ENCODE data around the gene ERFL.
A peak's percentile ranks its signal among the peaks of the same experiment; 100 is the strongest.
"Not testable (repeated sequence)": the region's sequence is repeated elsewhere in the genome, so short reads cannot be mapped to it uniquely, and the experiment has no call there.

ERFL gene

DNA sequence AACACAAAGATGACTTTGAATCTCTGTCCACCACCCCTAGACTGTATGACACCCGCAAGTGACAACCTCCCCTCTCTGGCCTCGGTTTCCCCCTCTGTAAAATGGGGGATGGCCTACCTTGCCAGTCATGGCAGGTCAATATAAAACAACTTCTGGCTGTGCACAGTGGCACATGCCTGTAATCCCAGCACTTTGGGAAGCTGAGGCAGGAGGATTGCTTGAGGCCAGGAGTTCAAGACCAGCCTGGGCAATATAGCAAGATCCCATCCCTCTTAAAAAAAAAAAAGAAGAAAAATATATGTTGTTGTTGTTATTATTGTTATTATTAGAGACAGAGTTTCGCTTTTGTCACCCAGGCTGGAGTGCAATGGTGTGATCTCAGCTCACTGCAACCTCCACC is 52.3 kb downstream of the ERFL start:
- not testable (repeated sequence) for DNase-seq

DNA sequence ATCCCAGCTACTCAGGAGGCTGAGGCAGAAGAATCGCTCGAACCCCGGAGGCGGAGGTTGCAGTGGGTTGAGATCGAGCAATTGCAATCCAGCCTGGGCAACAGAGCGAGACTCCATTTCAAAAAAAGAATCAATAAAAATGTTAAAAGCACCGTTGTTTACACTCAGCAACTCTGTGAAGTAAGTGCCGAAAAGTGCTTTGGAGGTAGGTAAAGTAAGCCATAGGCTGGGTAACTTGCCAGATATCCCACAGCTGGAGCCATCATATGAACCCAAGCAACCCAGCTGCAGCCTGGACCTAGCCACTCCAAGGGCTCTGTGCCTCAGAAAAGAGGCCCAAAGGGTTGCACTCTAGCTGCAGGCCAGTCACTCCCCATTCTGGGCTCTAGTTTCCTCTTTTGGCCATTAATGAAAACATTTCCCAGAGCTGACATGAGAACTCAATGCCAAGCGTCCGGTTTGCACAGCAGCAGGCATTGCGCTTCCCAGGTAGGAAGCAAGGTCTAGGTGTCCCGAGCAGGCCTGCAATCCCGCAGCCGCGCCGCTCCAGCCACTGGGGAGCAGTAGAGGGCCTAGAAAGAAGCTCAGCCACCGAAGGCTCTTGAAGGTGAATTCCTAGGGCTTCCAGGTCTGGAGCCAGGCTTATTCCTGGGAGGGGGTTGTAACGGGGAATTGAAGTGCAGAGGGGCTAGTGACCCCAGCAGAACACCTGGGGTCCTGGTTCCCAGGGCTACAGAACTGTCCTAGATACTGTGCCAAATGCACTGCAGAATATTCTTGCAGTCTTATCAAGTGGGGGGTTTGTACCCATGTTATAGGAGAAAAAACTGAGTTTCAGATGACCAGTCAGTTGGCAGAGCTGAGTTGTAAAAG is 55.2 kb downstream of the ERFL start:
- DNase-seq = no peak

DNA sequence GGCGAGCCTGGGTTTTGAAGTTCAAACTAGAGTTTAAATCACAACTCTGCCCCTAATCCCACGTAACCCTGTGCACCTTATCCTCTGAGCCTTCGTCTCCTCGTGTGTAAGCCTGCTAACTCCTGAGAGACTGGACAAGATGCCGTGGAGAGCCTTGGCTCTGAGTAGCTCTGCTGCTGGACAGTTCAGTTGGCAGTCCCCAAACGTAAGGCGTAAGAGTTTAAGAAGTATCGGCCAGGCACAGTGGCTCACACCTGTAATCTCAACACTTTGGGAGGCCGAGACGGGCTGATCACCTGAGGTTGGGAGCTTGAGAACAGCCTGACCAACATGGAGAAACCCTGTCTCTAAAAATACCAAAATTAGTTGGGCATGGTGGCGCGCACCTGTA is 55.9 kb downstream of the ERFL start:
- DNase-seq = no peak

DNA sequence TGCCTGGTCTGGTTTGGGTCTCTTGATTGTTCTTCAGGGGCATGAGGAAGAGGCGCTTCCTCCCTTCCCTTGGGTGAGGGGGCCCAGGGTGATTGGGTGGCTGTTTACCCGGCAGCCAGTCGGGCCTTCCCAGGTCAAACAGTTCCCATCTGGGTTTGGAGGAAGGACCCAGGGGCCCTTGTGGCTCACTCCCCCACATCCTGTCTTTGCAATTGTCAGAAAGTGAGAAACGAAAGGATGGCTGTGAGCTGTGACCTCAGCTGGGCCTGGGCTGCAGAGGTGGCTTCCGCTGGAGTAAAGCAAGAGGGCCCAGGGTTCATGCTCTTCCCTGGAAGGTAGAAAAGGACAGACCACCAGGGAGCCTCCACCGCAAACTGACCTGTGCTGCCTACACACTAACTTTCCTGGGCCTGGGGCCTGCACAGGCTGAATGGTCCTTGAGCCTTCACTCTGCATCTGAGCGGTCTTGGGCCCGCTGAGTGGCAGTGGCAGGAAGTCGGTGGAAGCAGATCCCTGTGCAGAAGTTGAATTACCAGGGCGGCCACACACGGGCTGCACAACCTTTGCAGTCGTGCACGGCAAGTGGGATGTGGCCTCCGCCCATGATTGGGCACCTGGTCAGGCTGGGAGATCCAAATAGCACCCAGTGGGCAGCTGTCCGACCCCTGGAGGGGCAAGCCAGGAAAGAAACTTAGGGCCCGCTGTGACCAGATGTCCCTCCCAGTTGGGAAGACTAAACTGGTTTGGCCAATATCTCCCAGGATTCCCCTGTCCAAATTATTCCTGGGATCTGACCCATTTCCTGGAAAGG is 56.5 kb downstream of the ERFL start:
- DNase-seq = no peak

DNA sequence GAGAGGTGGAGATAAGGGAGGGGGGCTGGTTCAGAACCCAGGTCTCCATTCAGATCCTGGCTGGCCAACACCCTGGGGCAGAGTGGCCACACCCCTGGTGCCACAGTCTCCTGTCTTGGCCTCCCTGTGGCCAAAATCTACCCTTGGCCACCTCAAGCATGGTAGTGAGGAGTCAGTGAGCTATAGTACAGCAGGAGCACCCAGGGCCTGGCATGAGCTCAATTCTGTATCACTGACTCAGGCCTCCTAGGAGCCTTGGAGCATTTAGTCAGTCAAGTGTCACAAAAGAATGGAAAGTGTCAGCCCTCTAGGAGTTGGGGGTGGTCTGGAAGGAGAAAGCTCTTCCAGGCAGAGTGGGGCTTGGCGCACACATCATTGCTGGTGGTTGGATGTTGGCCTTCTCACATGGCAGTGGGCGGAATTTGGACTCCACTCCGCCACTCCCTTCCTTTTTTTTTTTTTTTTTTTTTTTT is 57.8 kb downstream of the ERFL start:
- no peak for DNase-seq

DNA sequence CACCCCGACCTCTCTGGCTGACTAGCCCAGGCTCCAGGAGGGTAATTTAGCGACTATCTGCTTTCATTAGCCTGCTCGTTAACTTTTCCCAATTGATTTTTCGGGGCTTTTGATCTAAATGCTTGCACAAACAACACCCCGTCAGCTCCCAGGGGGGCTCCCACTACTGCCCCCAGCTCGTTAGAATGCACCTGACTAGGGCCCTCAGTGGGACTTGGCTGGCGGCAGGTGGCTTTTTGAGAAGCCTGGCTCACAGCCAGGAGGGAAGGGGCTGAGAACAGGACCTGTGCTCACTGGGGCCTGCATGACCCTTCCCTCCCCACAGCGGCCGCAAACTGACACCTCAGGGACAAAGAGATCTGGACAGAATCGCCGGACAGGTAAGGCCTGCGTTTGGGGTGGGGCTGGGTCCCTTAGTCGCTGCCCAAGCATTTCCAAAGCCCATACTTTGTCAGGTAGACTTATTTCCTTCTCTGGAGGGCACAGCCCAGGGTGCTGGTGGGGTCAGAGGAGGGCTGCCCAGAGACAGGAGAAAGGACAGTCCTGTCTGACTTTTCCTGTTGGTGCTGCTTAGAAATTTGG is 58.8 kb downstream of the ERFL start:
- no peak for DNase-seq

DNA sequence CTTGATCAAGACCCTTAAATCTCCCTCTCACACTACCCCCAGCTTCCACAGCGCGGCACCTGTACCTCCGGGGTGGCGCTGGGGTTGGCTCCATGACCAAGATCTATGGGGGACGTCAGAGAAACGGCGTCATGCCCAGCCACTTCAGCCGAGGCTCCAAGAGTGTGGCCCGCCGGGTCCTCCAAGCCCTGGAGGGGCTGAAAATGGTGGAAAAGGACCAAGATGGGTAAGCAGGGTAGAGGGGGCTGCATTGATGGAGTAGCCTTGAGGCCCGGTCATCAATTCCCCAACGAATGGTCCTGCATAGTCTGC is 59.3 kb downstream of the ERFL start:
- DNase-seq = no peak

DNA sequence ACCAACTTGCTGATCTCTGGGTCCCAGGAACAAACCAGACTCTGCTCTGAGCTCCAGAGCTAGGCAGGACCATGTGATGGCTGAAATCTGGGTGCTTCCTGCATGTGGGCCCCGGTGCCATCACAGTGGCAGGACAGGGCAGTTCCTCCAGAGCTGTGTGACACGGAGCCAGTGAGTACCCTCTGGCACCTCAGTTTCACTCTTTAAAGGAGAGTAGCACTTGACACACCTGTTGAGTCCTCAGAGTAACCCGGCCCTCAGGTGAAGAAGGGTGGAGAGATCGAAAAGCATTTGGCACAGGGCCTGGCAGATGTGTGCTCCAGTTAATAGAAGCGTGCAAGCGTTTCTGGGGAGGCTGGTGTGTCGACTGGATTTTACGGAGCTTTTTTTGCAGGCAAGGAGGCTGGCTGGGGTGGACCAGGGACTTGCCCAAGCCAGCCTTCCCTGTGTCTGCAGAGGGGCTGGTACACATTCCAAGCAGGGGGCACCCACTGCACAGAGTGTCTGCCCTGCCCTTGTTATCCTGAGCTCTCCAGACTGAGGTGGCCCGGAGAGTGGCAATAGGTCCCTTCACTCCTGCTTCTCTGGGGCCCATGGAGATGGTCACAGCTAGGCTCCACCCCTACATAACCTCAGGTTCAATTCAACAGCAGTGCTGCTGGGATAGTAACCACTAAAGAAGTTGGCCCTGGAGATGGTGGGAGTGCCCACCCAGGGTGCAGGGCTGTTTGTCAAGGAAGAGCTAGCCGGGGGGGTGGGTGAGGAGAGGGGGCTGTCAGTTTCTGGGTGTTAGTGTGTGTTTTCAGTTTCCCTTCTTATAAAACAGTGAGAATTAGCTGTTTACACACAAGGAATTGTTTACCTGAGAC is 59.9 kb downstream of the ERFL start:
- DNase-seq = no peak

DNA sequence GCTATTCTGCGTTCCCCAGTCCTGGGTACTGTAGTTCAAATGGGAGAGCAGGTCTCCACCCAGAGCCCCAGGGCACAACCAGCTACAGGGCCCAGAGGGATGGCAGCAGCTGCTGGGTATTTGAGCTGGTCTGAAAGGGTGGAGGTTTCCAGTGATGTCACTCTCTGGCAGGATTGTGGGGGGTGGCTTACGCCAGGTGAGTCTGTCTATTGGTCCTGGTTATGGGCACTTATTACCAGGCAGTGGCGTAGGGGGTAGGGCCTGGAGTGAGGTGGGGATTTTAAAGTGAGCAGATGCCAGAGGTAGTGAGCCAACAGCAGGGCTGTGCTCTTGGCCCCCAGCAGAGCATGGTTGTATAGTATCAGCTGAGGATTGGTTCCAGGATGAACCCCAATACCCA is 62.0 kb downstream of the ERFL start:
- no peak for DNase-seq

DNA sequence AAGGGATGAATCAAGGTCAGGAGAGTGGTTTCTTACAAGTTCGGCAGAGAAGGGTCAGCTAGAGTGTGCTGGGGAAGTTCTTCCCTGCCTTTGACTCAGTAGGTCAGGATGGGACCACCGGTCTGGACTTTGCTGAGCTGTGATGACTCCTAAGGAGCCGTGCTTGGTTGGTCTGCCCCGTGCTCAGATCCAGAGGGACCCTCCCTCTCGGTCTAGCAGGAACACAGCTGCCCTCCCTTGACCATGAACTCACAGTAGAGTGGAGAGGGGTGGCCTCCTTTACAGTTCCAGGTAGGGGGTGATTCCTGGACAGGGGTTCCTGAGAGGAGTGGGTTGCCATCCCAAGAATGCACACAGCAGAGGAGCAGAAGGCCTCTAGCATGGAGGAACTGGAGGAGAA is 63.9 kb downstream of the ERFL start:
- no peak for DNase-seq

DNA sequence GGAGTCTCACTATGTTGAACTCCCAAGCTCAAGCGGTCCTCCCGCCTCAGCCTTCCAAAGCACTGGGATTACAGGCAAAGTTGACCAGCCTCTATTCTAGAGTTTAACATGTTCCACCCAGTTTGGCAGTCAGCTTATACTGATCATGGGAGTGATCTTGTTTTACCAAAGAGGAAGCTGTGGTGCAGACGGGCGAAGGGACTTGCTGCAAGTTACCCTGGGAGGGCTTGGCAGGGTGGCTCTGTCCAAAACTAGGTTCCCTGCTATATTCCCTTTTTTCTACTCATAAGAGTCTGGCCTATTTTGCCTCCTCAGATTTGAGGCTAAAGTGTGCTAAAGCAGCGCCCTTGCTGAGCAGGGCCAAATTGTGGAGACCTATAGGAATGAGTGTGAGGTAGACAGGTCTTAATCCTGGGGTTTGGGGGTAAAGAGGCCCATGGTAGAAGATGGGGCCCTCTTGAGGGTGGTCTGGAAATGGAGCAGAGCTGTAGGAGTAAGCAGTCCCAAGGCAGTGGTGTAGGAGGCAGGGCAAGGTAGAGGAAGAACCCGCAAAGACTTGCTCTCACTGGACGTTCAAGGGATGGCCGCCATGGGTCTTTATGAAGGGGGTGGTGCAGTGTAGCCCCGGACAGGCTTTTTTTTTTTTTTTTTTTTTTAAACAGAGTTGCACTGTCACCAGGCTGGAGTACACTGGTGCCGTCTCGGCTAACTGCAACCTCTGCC is 64.9 kb downstream of the ERFL start:
- no peak for DNase-seq

DNA sequence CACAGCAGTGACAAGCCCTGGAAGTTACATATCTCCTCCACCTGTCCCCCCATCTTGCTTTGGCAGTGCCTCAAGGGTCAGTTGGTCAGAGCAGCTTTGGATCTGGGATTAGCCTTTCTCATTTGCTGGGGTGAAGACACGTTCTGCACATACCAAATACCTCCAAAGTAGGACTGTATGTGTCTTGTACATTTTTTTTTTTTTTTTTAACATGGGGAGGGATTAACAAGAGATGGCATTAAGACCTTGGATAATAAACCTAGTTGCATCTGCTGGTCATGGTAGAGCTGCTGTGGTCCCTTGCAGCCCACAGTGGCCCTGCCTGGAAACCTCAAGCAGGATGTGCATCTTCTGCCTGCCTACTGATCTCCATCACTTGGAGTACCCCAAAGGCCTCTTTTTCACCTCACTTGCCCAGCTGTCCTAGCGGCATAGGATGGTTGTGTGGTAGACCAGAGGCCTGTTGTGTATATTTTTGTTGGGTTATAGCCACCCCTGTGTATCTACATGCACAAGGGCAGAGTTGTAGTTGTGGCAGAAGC is 65.7 kb downstream of the ERFL start:
- no peak for DNase-seq

DNA sequence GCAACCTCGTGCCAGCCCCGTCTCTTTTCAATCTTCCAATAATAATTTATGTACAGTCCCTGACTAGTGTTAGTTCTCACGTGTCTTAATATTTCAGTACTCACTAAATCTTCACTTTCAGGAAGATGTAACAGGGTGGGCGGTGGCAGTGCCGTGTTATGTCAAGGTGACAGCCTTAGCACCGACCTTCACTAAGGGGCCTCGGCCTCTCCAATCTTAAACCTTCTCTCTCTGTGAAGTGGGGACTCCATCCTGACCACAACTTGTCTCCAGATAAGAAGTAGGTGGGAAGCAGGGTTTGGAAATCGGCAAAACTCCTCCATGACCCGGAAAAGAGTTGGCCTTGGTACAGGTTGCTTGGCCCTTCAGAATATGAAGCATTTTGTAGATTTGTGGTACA is 66.4 kb downstream of the ERFL start:
- no peak for DNase-seq

DNA sequence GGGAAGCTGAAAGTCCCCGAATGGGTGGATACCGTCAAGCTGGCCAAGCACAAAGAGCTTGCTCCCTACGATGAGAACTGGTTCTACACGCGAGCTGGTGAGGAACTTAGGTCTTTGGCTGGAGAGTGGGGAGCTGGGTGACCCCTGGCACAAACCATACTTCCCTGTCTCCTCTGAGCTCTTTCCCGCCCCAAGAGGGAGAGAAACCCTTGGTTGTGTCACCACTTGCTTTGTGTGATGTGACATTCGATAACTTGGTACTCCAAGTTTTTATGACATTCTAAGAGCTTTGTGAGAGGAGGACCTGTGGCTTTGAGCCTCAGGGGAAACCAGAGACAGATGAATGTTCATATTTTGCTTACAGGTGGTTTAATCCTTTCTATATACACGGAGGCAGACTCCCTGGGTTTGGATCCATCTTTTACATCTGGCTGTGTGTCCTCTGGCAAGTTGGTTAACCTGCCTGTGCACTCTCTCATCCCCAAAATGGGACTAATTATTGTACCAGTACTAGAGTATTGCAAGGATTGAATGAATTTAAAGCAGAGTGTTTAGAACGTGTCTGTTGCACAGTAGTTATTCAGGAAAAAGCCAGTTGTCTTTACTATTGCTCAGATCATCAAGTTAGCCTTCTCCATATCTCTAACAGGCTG is 67.0 kb downstream of the ERFL start:
- DNase-seq = no peak

DNA sequence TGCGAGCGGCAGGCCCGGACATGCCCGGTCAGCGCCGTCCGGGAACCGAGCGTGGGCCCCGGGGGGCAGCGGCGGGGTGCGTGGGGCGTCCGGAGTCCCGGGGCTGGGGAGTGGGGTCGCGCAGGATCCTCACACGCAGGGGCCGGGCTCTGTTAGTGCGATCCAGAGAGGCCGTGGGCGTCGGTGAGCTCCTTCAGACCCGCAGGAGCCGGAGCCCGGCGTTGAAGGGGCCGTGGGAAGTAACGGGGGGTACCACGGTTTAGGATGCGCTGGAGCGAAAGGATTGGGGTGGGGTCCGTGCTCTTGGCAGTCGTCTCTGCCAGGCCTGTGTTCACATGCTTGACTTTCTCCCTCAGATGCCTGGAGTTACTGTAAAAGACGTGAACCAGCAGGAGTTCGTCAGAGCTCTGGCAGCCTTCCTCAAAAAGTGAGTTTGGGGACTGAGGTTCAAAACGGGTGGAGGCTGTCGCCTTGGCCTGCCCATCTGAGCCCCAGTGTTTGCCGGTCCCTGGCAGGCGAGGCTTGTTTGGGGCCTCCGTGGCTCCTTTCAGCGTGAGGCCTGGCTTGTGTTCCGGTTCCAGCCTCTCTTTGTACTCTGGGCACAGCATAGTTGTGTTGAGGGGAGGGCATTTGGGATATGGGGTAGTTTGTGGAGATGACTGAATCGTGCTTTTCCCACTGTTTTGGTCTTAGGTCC is 67.7 kb downstream of the ERFL start:
- DNase-seq = no peak

DNA sequence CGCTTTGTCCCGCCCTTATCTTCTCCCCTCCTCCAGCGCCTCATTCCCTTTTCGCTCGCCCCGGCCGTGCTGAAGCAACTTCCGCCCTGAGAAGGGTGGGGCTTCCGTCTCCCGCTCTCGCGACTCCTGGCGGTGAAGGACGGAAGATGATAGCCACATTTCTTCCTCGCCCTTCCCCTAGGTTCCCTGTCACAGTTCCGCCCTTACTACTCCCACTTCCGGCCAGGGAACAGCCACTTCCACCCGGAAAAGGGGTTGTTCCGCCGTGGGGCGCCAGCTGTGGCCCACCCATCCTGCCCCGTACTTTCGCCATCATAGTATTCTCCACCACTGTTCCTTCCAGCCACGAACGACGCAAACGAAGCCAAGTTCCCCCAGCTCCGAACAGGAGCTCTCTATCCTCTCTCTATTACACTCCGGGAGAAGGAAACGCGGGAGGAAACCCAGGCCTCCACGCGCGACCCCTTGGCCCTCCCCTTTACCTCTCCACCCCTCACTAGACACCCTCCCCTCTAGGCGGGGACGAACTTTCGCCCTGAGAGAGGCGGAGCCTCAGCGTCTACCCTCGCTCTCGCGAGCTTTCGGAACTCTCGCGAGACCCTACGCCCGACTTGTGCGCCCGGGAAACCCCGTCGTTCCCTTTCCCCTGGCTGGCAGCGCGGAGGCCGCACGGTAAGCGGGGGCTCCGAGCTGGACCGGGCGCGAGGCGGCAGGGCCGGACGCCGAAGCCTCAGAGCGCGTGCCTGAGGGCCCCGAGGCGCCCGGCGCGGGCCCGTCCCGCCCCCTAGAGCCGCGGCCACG is 68.4 kb downstream of the ERFL start, which contains the start of gene RPS19:
Gene RPS19, plus strand, starts transcription at position 638 of the 801 bp plus-strand sequence. CDS start 520 bp downstream, outside the sequence.
- DNase-seq = peak; percentile 78

DNA sequence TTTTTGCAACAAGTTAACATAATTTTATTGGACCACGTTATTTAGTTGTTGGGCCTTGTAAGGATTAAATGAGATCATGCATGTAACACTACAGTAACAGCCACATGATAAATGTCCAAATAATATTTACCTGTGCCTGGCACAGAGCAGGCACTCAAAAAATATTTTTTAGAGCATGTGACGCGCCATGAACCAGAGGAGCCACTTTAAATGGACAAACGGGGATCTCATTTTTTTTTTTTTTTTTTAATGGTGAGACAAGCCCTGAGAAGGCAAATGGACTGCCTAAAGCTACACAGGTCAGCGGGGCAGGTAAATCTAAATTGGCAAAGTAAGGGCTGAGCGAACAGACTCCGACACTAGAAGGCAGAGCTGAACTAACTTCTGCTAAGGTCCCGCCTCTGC is 69.0 kb downstream of the ERFL start:
- DNase-seq = no peak

Measured in NCI-H2081 treated with DMSO at 0.1 percent for 48 hours (cell line).